GM10266 (cell line): ENCODE measurements around the gene AMBRA1.

Experiments used
- DNase-seq: peaks from one replicate; pipeline ENCODE4 v3.0.0; 2012; ENCODE audit errors: extremely low spot score
- TF ChIP-seq, protein P1 (sequence below): IDR thresholded peaks from 2 replicates; pipeline ENCODE4 v1.5.1; 2012; ENCODE audit warnings: mild to moderate bottlenecking, low read depth; ENCODE audit not compliant: control insufficient read depth, insufficient read depth; ENCODE audit errors: missing control alignments

The AMBRA1 gene

DNA sequence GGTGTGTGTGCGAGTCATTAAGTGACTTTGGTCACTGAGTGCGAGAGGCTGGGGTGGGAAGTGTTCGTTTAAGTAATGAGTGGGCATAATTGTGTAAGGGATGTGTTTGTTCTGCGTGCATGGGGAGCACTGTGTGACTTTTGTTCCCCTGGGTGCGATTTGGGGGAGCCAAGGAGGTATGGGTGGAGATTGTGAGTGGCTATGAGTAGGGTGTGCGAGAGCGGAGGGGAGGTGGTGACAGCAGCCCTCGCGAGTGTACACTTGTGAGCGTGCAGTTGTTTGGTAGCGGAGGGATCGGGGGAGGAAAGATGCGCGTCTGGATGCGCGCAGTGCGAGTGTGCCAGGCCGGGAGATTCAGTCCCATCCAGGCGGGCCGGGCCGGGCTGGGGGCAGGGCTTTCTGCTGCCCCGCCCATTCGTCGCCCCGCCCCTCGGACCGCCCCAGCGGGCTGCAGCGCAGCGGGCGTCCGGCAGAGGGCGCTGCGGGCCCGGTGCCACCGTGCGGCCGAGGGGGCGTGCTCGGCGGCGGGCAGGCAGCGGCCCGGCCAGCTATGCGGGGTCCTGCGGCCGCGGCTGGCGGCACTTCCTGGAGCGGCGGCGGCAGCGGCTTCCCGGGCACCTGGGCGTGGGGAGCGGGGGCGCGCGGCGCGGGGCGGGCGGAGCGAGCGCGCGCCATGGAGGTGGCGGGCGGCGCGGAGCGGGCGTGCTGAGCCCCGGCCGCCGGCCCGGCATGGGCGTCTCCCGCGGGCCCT, 246.8 kb downstream of the AMBRA1 start, which contains the start of gene DGKZ:
DGKZ (plus strand) TSS at position 578 of the 751 bp plus-strand sequence. CDS start 197 bp downstream, outside the sequence.
- peak; percentile 96 for DNase-seq
- TF ChIP-seq, protein P1, sequence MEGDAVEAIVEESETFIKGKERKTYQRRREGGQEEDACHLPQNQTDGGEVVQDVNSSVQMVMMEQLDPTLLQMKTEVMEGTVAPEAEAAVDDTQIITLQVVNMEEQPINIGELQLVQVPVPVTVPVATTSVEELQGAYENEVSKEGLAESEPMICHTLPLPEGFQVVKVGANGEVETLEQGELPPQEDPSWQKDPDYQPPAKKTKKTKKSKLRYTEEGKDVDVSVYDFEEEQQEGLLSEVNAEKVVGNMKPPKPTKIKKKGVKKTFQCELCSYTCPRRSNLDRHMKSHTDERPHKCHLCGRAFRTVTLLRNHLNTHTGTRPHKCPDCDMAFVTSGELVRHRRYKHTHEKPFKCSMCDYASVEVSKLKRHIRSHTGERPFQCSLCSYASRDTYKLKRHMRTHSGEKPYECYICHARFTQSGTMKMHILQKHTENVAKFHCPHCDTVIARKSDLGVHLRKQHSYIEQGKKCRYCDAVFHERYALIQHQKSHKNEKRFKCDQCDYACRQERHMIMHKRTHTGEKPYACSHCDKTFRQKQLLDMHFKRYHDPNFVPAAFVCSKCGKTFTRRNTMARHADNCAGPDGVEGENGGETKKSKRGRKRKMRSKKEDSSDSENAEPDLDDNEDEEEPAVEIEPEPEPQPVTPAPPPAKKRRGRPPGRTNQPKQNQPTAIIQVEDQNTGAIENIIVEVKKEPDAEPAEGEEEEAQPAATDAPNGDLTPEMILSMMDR = peak; percentile 99
